ENCODE measurements around the gene SERGEF.

DNA sequence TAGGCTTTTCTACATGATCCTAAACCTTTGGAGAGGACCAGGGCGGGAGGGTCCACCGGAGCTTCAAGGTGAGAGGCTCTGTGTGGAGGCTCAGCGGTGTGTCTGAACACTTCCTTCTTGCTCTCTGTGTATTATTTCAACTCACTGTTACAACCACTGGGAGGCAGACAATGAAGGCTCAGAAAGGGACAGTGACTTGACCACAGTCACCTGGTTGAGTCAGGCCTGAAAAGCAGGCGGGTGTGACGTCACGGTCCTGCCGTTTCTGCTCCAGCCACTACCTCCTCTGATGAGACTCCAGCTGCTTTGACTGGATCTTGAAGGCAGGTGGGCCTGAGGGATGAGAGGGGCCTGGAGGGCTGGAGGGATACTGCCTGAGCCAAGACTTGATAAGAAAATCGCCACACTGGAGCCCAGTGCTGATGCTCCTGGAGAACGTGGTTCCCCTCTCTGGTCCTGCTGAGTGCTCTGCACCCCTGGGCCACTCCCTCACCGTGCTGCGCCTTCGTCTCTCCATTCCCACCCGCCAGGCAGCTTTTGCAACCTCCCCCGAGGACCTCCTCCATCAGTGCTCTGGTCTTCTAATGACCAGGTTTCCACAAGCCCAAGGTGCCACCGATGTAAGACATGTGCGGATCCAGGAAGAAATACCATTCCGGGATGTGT is 250.4 kb downstream of the SERGEF start:
- TF ChIP-seq POLR2A (IDR thresholded peaks at IDR 0.05) = no peak
- TF ChIP-seq POLR2AphosphoS5 (IDR thresholded peaks at IDR 0.05) = no peak
- TF ChIP-seq, protein P1, sequence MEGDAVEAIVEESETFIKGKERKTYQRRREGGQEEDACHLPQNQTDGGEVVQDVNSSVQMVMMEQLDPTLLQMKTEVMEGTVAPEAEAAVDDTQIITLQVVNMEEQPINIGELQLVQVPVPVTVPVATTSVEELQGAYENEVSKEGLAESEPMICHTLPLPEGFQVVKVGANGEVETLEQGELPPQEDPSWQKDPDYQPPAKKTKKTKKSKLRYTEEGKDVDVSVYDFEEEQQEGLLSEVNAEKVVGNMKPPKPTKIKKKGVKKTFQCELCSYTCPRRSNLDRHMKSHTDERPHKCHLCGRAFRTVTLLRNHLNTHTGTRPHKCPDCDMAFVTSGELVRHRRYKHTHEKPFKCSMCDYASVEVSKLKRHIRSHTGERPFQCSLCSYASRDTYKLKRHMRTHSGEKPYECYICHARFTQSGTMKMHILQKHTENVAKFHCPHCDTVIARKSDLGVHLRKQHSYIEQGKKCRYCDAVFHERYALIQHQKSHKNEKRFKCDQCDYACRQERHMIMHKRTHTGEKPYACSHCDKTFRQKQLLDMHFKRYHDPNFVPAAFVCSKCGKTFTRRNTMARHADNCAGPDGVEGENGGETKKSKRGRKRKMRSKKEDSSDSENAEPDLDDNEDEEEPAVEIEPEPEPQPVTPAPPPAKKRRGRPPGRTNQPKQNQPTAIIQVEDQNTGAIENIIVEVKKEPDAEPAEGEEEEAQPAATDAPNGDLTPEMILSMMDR (IDR thresholded peaks at IDR 0.05 in 8 of 11, conservative IDR thresholded peaks at IDR 0.05 in 3 of 11) = no peak

Measured in spleen (tissue), 7 donors.